Activated CD4-positive, alpha-beta T cell treated with anti-CD3 and anti-CD28 coated beads for 36 hours (primary cell): ENCODE data around the gene PHYHIPL. TPM values are rescaled to one million over a fixed set of nuclear protein-coding genes. Genes with fewer than 3 reads are reported as not detected.
"Not testable (repeated sequence)": the region's sequence is repeated elsewhere in the genome, so short reads cannot be mapped to it uniquely, and the experiment has no call there.

Experiments
- ATAC-seq: fragments of 200-7000 bp; cut with Tn5 transposase; one replicate; pipeline ENCODE4 v1.10.0; 2021; ENCODE audit warnings: mild to moderate bottlenecking, moderate library complexity
- CTCF ChIA-PET: fragments of 350-600 bp; sonication (Branson Sonifier 250); formaldehyde crosslinking; loops from one replicate; lab custom pipeline; 2021; ENCODE audit warnings: antibody characterized with exemption; lab: Charles Lee
- POLR2A ChIA-PET: fragments of 350-600 bp; sonication (Branson Sonifier 250); formaldehyde crosslinking; loops from one replicate; lab custom pipeline; 2021; ENCODE audit warnings: antibody characterized with exemption, inconsistent platforms; lab: Charles Lee
- DNase-seq: peaks from one replicate; pipeline ENCODE4 v3.0.0-alpha.2; 2020
- H3K27ac Mint-ChIP-seq: one replicate; pipeline ENCODE4 v1.8.0; 2021; ENCODE audit warnings: mixed read lengths
- H3K27me3 Mint-ChIP-seq: one replicate; pipeline ENCODE4 v1.8.0; 2021; ENCODE audit warnings: mixed read lengths
- H3K36me3 Mint-ChIP-seq: one replicate; pipeline ENCODE4 v1.8.0; 2021; ENCODE audit warnings: low read depth, mixed read lengths
- H3K4me1 Mint-ChIP-seq: one replicate; pipeline ENCODE4 v1.8.0; 2021; ENCODE audit warnings: mixed read lengths
- H3K4me3 Mint-ChIP-seq: one replicate; pipeline ENCODE4 v1.8.0; 2021; ENCODE audit warnings: mild to moderate bottlenecking, moderate library complexity, mixed read lengths
- H3K9me3 Mint-ChIP-seq: one replicate; pipeline ENCODE4 v1.8.0; 2021; ENCODE audit warnings: low read depth, mixed read lengths
- intact Hi-C, 2 experiments: fragments of 100-400 bp; cut with DNase I in 1 of 2; cut with micrococcal nuclease in 1 of 2; formaldehyde crosslinking; loops; one replicate each; pipeline versions ENCODE4 v1.14.2 to v1.15.1; 2022 to 2024; cut with DNase I, micrococcal nuclease
- total RNA-seq, 2 experiments: library from RNA; stranded (reverse); gene quantifications; one replicate each; pipeline ENCODE4 v1.2.3, GENCODE V29; 2021

Gene PHYHIPL
- total RNA-seq, 2 experiments from 2014 or later: not detected

DNA sequence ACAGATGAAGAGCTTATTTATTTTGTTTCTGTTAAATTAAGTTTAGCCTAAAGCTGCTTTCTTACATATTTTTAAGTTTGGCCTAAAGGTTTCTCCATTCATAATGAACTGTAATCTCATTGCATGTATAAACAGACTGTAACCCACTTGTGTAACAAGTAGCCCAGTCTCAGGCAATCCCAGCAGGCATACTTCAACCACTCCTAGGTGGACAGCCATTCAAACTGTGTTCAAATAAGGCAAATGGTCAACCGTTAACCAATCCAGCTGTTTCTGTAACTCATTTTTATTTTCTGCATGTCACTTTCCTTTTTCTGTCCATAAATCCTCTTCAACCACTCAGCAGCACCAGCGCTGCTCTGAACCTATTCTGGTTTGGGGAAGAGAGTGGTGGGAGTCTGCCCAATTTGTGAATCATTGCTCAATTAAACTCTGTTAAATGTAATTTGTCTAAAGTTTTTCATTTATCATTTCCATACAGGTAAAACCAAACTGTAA is 35.9 kb downstream of the PHYHIPL start:
- CTCF ChIA-PET: no interaction called here
- Mint-ChIP-seq H3K4me3 (no peak overlapping the region), H3K9me3 (peaks cover 6% of the 10 kb centered on the region), H3K27me3 (no peaks in the 10 kb centered on the region), H3K4me1 (no peaks in the 10 kb centered on the region), H3K36me3 (no peaks in the 10 kb centered on the region), H3K27ac (no peak overlapping the region)
- POLR2A ChIA-PET: no interaction called here
- intact Hi-C loops: no loop called here
- DNase-seq: no peak
- ATAC-seq: no peak

DNA sequence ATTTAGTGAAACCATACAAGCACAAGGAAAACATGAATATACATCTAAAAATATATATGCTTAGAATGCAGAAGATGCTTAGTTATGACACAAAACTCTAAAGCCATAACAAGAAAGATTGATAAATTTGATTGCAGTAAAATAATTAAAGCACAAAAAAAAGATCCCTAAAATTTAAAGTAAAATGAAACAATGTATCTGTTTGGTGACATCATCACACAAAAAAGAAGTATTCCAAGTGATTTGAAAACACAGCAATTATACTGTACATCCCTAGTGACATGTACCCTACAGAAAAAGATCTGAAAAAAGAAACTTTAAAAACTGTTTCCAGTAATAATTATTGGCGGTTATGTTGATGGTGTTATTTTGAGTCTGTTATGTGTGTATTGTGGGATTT is 37.7 kb downstream of the PHYHIPL start:
- Mint-ChIP-seq H3K36me3 (no peaks in the 10 kb centered on the region), H3K27ac (no peak overlapping the region), H3K4me1 (no peaks in the 10 kb centered on the region), H3K9me3 (no peaks in the 10 kb centered on the region), H3K27me3 (no peaks in the 10 kb centered on the region), H3K4me3 (no peak overlapping the region)
- ChIA-PET POLR2A (no interaction called here), CTCF (no interaction called here)
- intact Hi-C loops: no loop called here
- DNase-seq: no peak
- ATAC-seq: no peak

GRCh38 chr10:59216178-59216869 is 39.9 kb downstream of the PHYHIPL start:
- ChIA-PET POLR2A (no interaction called here), CTCF (no interaction called here)
- Mint-ChIP-seq H3K4me1 (no peaks in the 10 kb centered on the region), H3K36me3 (no peaks in the 10 kb centered on the region), H3K27ac (no peak overlapping the region), H3K9me3 (no peaks in the 10 kb centered on the region), H3K27me3 (no peaks in the 10 kb centered on the region), H3K4me3 (no peak overlapping the region)
- intact Hi-C loops: no loop called here
- ATAC-seq (no peak), DNase-seq (no peak)

DNA sequence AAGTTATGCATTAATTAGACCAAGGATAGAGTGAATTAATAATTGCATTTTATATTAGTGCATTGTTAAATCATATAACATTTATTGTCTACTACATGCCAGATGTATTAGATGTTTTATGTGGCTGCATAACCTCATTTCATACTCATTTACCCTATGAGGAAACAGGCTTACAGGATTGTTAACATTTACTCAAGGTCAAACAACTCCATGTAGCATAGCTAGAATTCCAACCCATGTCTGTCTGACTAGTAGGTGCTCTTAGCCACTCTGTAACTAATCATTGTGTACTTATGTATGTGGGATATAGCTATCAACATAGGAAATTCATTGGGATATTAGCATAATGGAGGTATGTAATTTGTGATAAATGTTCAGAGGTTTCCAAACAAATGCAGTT is 46.3 kb downstream of the PHYHIPL start:
- DNase-seq: no peak
- no peaks in the 10 kb centered on the region for H3K36me3 Mint-ChIP-seq
- H3K27ac Mint-ChIP-seq: no peak overlapping the region
- ChIA-PET CTCF (no interaction called here), POLR2A (no interaction called here)
- H3K4me1 Mint-ChIP-seq: no peaks in the 10 kb centered on the region
- H3K4me3 Mint-ChIP-seq: no peak overlapping the region
- H3K27me3 Mint-ChIP-seq: no peaks in the 10 kb centered on the region
- no peaks in the 10 kb centered on the region for H3K9me3 Mint-ChIP-seq
- intact Hi-C loops: no loop called here
- ATAC-seq: no peak

DNA sequence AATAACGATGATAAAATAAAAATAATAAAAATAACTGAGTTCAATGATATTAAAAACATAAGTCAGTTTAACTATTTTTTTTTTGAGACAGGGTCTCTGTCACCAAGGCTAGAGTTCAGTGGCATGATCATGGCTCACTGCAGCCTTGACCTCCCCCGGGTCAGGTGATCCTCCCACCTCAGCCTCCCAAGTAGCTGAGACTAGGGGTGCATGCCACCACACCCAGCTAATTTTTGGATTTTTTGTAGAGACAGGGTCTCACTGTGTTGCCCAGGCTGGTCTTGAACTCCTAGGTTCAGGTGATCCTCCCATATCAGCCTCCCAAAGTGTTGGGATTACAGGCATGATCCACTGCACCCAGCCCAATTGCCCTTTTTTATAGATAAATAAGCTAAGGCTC is 47.2 kb downstream of the PHYHIPL start:
- CTCF ChIA-PET: interaction anchor here (0.6 kb wide), 1 partner anchor 259 kb away, joined by 3 read pairs; no protein-coding TSS in a partner anchor
- H3K4me1 Mint-ChIP-seq, DNase-seq, POLR2A ChIA-PET, intact Hi-C loops, H3K27me3 Mint-ChIP-seq, H3K4me3 Mint-ChIP-seq, H3K27ac Mint-ChIP-seq, H3K36me3 Mint-ChIP-seq, H3K9me3 Mint-ChIP-seq, ATAC-seq: not testable (repeated sequence)

DNA sequence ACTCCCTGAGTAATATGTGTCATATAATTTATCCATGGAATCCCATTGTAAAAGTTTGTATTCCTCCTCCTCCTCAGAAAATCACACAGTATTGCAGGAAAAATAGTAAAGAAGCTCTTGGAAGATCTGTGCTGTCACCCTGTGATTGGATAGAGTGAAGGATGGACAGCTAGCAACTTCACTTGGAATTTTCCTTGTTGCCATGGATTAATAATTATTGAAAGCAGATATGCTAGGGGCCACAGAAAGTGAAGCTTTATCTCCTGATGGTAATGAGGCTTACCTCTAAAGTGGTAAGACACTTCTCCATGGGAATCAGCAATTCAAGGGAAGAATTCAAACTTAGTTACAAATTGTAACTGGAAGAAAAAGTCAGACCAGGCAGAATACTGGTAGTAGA is 48.8 kb downstream of the PHYHIPL start:
- Mint-ChIP-seq H3K4me3 (no peak overlapping the region), H3K36me3 (no peaks in the 10 kb centered on the region), H3K27ac (no peak overlapping the region), H3K27me3 (no peaks in the 10 kb centered on the region), H3K4me1 (no peaks in the 10 kb centered on the region), H3K9me3 (no peaks in the 10 kb centered on the region)
- no peak for ATAC-seq
- ChIA-PET CTCF (no interaction called here), POLR2A (no interaction called here)
- DNase-seq: no peak
- intact Hi-C loops: no loop called here

DNA sequence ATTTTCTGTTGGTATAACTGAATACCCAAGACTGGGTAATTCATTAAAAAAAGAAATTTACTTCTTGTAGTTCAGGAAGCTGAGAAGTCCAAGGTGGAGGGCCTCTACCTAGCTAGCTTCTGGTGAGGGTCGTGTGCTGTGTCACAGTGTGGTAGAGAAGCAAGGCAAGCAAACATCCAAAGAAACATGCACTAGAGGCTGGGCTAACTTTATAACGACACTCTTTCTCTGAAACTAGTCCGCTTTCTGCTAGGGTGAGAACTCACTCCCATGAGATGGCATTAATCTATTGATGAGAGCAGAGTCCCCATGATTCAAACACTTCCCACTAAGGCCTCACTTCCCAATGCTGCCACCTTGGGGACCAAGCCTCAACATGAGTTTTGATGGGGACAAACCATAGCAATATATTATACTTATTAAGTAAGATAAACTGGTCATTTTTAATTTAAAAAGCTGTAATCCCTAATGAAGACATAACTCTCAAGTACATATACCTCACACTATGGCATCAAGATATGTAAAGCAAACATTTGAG is 50.8 kb downstream of the PHYHIPL start:
- no peaks in the 10 kb centered on the region for H3K27me3 Mint-ChIP-seq
- intact Hi-C loops: no loop called here
- no peak overlapping the region for H3K4me3 Mint-ChIP-seq
- ATAC-seq (no peak), DNase-seq (no peak)
- ChIA-PET POLR2A (no interaction called here), CTCF (interaction anchor here (0.6 kb wide), 1 partner anchor 87 kb away, joined by 3 read pairs; no protein-coding TSS in a partner anchor)
- H3K4me1 Mint-ChIP-seq: no peaks in the 10 kb centered on the region
- H3K9me3 Mint-ChIP-seq: no peaks in the 10 kb centered on the region
- H3K36me3 Mint-ChIP-seq: no peaks in the 10 kb centered on the region
- H3K27ac Mint-ChIP-seq: no peak overlapping the region

DNA sequence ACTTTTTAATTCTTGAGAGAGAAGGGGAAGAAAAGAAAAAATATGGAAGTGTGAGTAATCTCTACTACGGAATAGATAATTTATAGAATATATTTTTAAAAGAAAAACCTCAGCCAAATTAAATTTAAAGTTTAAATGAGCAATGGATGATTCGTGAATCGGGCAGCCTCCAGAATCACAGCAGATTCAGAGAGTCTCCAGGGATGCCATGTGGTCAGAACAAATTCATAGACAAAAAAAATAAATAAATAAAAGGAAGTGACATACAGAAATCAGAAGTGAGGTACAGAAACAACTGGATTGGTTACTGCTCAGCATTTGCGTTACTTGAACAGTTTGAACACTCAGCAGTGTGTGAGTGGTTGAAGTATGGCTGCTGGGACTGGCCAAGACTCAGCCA is 53.0 kb downstream of the PHYHIPL start:
- CTCF ChIA-PET: no interaction called here
- Mint-ChIP-seq H3K27ac (no peak overlapping the region), H3K4me3 (no peak overlapping the region), H3K9me3 (no peaks in the 10 kb centered on the region), H3K4me1 (no peaks in the 10 kb centered on the region), H3K36me3 (no peaks in the 10 kb centered on the region), H3K27me3 (no peaks in the 10 kb centered on the region)
- intact Hi-C loops: no loop called here
- ATAC-seq (no peak), DNase-seq (no peak)
- POLR2A ChIA-PET: no interaction called here

DNA sequence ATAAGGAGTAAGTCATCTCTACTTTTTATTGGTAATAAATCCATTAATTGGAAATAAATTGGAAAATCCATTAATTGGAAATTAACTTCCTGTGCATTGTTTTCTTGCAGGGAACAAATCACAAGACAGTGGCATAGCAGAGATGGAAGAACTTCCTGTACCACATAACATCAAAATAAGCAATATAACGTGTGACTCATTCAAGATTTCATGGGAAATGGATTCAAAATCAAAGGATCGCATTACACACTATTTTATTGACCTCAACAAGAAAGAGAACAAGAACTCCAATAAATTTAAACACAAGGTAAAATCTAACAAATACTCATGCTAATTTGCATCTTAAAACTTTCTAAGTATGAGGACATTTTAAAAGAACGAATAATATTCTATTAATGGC is 57.8 kb downstream of the PHYHIPL start:
- Mint-ChIP-seq H3K4me1 (no peaks in the 10 kb centered on the region), H3K36me3 (no peaks in the 10 kb centered on the region), H3K27ac (no peak overlapping the region), H3K9me3 (no peaks in the 10 kb centered on the region), H3K4me3 (no peak overlapping the region), H3K27me3 (no peaks in the 10 kb centered on the region)
- intact Hi-C loops: loop anchor here in 1 of 2 experiments (10.0 kb wide), 1 partner anchor 699 kb away; no protein-coding TSS in a partner anchor
- ATAC-seq: no peak
- ChIA-PET CTCF (no interaction called here), POLR2A (no interaction called here)
- no peak for DNase-seq

- DNase-seq (peak; percentile 7), ATAC-seq (no peak)
- H3K4me1 Mint-ChIP-seq: no peaks in the 10 kb centered on the region
- H3K9me3 Mint-ChIP-seq: no peaks in the 10 kb centered on the region
- no peak overlapping the region for H3K4me3 Mint-ChIP-seq
- CTCF ChIA-PET: no interaction called here
- H3K27ac Mint-ChIP-seq: no peak overlapping the region
- intact Hi-C loops: loop anchor here in 1 of 2 experiments (10.0 kb wide), 1 partner anchor 700 kb away; no protein-coding TSS in a partner anchor
- no peaks in the 10 kb centered on the region for H3K27me3 Mint-ChIP-seq
- POLR2A ChIA-PET: no interaction called here
- no peaks in the 10 kb centered on the region for H3K36me3 Mint-ChIP-seq
These were observed 58.5 kb downstream of the PHYHIPL start for GRCh38 chr10:59234816-59235429.

GRCh38 chr10:59236064-59236697 is 59.7 kb downstream of the PHYHIPL start:
- no peaks in the 10 kb centered on the region for H3K9me3 Mint-ChIP-seq
- no peak overlapping the region for H3K4me3 Mint-ChIP-seq
- ChIA-PET POLR2A (no interaction called here), CTCF (interaction anchor here (0.7 kb wide), 1 partner anchor 368 kb away, joined by 3 read pairs; no protein-coding TSS in a partner anchor)
- H3K4me1 Mint-ChIP-seq: no peaks in the 10 kb centered on the region
- ATAC-seq: no peak
- intact Hi-C loops: loop anchor here in 1 of 2 experiments (10.0 kb wide), 1 partner anchor 701 kb away; no protein-coding TSS in a partner anchor
- H3K36me3 Mint-ChIP-seq: no peaks in the 10 kb centered on the region
- no peak for DNase-seq
- no peak overlapping the region for H3K27ac Mint-ChIP-seq
- peaks cover under 1% of the 10 kb centered on the region for H3K27me3 Mint-ChIP-seq
